HPDE6-E6E7 (cell line): ENCODE results near the gene ADAMTS16.

Experiments
- DNase-seq: peaks from one replicate; pipeline ENCODE4 v3.0.0; 2011; ENCODE audit warnings: missing footprints; ENCODE audit errors: extremely low spot score

The ADAMTS16 gene

GRCh38 chr5:5234912-5235311, 94.8 kb downstream of the ADAMTS16 start:
- no peak for DNase-seq

DNA sequence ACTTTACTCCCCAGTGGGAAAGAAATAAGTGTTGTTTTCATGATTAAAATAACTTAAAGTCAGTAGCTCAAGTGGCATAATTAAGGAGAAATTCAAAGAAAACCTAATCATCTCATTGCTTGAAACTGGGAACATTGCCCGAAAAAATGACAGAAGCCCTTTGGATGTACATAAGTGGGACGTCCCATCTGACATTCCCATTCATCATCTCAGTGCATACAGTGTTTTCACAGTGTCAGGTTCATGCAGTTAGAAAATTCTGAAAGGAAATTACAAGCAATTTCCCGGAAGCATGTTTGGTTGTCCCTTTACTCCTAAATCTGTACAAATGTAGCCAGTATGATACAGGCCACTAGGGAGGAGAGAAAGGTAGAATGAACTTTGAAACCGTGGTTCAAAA, 95.6 kb downstream of the ADAMTS16 start:
- DNase-seq = no peak

DNA sequence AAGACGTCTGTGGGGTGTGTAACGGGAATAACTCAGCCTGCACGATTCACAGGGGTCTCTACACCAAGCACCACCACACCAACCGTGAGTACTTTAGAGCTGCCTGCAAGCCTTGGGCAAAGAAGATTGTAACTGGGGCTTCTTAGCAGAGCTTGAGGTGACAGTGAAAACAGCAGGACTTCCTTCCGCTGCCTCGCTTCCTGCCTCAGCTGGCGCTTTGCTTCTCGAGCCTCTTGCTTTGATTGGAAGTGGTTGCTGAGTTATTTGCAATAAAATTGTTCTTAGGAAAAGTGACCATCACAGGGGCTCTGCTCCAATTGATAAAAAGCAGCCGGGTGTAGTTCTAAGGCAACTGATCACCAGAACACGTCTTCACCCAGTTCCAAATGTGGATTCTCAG, 99.1 kb downstream of the ADAMTS16 start:
- no peak for DNase-seq

DNA sequence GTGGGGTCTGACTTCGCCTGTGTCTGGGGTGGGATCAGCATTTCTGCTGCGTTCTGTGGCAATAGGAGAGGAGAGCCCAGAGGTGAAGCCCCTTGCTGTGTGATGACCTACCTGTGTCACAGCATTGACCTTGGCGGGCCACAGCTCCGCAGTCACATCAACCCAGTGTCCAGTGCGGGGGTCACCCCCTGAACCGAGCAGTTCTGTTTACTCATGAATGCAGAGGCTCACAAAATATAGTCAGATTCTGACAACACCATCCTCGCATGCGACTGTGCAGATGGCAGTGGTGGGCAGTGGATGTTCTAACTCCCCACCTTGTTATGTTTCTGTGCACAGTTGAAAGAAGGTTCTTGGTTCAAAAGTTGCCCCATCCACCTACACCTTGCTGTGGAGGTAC, 100.1 kb downstream of the ADAMTS16 start:
- DNase-seq = no peak

DNA sequence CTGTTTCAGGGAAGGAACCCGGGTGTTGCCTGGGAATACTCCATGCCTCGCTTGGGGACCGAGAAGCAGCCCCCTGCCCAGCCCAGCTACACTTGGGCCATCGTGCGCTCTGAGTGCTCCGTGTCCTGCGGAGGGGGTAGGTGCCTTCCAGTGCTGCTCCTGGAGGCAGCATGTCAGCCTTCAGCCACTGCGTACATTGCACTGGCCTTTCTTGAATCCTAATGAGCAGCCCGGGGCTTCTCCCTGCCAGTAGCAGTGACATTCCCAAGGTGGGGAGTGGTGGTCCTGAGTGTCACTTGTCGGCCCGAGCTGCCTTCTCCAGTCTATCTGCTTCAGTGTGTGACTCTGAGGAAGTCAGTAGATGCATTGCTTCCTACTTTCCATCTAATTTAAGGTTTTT, 101.9 kb downstream of the ADAMTS16 start:
- DNase-seq = no peak

- no peak for DNase-seq
Observed at GRCh38 chr5:5246736-5247135, 106.6 kb downstream of the ADAMTS16 start.

GRCh38 chr5:5250758-5251157, 110.6 kb downstream of the ADAMTS16 start:
- DNase-seq = no peak

- DNase-seq = no peak
Observed at GRCh38 chr5:5252106-5252505, 112.0 kb downstream of the ADAMTS16 start.

DNA sequence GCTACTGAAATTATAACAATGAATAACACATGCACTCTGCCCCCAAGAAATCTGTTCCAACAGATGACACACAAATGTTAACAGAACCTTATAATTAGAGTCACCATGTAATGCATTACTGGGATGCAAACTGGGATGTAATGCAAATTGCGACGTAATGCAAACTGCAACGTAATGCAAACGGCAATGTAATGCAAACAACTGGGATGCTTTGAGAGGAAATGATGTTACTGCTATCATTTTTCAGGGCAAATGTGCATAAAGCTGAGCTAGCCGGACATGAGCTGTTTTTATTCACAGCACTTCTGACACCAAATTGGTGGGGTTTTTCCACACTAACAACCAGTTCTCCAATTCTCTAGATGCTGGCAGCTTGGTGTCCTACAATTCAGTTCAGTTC, 117.2 kb downstream of the ADAMTS16 start:
- no peak for DNase-seq

DNA sequence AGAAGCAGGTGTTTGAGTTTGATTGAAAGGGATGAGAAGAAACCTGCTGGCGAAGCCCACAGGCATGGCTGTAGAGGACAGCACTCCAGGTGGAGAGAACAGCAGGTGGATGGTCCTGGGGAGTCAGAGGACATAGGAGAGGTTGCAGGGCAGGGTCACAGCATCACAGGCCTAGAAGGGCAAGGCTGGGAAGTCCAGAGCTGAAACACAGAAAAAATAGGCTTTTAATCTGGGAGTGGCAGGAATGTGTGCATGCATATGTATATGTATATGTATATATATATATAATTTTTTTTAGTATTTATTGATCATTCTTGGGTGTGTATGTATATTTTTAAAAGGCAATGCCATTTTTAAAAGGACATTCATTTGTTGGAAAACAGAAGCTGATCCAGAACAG, 118.4 kb downstream of the ADAMTS16 start:
- no peak for DNase-seq

DNA sequence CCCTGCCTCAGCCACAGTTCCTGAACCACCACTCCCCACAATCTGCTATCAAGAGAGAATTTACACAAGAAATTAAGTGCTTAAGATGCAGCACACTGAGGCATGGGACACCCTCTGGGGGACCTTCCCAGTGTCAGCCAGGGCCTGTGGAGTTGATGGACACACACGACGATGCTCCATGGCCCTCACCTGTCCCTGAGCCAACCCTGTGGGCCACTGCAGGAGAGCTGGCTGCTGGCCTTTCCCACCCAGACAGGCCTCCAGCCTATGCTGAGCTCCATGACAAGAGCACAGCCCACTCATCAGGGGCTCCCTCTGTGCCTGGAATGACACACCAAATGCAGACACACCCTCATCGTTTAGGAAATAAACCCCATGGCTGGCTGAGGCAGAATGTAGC, 124.6 kb downstream of the ADAMTS16 start:
- DNase-seq = no peak

DNA sequence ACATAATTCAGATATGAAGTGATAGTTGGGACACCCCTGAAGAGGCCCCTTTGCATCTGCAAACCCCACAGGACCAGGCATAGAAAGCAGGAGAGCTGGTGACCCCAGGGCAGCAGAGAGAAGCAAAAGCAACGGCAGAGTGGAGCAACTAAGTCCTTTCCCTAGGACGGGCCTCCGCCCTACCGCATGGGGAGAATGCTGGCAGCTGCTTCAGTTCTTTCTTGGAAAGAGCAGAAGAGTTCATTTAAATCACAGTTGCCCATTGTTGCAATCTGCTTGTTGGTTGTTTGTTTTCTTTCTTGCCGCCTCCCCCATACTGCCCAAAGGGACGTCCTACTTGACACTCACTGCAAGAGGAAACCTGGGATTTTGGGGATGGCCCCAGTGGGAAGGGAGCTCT, 126.2 kb downstream of the ADAMTS16 start:
- no peak for DNase-seq

DNA sequence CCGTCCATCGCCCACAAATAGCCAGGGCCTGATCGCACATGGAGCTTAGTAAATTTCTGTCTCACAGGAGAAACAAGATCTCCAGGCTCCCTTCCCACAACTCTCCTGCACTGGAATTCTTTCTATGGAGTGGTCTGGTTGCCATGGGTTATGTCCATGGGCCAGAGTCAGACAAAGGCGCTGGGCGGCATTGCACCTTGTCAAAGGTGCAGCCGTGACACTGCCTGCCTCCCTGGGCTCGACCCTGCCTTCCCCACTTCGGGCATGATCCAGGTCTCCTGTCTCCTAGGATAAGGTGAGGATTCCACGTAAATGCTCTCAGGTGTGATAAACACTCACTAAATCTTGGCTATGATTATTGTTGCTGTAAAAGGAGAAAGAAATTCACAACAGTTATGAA, 130.0 kb downstream of the ADAMTS16 start:
- DNase-seq = no peak

GRCh38 chr5:5270958-5271785, 131.0 kb downstream of the ADAMTS16 start:
- DNase-seq = peak; percentile 14

DNA sequence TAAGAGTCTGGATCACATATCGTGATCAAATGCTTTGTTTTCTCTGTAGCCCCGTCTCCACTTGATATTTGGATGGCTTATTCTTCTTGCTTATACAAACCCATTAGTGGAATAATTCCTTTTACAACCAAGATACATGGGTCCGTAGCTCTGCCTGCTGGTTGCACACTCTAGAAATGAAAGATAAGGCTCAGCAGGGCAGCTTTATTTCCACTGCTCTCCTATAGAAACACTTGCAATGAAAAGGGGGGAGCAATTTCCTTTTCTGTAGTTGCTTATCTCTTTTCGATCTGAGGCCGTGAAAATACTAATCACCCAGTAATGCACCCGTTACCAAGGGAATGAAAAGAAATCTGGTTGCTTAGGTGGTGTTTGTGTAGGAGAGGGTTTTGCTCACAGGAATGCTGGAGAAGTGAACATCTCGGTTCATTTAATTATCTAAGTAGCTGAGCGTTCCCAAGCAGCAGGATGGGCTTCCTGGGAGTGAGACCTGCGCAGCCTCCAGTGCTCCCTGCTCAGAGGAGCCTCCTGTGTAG, 131.7 kb downstream of the ADAMTS16 start:
- DNase-seq = no peak

GRCh38 chr5:5273398-5273797, 133.3 kb downstream of the ADAMTS16 start:
- no peak for DNase-seq

- DNase-seq = no peak
Observed at GRCh38 chr5:5273976-5274375, 133.8 kb downstream of the ADAMTS16 start.

- DNase-seq = no peak
Observed at GRCh38 chr5:5275211-5275610, 135.1 kb downstream of the ADAMTS16 start.

DNA sequence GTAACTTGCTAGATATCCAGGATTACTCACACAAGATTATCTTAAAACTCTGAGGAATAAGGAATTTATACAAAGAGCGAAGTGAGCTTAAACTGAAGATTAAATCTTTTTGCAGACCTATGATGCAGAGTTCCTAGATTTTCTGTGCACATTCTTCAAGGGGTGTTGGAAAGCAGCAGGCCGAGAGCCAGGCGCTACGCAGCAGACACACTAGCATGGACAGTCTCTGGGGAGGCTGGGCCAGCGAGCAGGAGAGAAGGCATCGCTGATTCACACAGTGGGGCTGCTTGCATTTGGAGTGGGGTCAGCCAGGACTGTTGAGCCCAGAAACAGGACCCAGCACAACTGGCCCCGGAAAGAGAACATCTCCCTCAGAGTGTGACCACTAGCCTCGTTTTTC, 136.3 kb downstream of the ADAMTS16 start:
- no peak for DNase-seq

DNA sequence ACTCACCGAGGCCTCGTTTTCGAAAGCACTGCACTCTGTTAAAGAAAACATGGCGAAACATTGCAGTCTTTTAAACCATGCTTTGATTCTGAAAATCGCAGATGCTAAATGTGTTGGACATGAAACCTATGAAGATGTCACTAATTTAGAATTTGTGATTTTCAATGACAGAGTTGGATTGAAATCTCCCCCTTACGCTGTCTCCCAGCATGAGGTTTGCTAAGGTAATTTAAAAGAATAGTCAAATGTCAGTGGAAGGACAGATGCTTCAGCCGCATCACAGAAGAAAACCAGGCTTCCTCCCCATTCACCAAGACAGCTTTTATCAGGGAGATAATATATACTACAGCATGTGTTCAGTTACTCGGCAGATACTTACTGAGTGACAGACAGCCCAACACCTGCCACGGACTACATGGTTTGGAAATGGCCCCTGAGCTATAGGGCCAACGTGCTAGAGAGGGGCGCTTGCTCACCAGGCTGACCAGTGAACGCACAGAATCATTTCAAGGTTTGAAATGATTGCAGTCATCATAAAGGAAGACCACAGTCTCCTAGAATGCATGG, 136.9 kb downstream of the ADAMTS16 start:
- DNase-seq = no peak

DNA sequence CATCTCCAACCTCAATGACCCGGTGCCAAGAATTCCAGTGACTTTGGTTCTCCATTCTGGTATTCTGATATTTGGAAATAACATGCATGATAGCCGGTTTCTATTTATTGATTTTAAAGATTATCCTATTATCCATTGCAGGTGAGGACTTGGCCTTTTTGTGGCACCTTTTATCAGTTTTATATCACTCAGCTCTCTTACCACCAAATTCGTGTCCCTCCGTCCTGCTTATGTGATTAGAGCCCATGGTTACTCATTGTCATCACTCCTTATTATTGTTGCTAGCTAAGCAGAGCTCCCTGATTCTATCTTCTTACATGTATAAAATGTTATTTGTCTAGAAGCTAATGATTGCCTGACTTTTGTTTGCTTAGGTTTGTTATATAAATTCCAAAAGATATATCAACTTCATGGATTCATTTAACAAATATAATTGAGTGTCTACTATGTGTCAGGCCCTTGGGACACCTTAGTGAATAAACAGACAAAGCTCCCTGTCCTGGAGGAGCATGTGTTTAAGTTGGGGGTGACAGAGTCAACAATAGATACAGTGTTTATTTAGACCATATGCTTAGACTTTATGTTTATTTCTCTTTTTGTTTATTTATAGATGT, 138.2 kb downstream of the ADAMTS16 start:
- DNase-seq = no peak

GRCh38 chr5:5278815-5279381, 138.8 kb downstream of the ADAMTS16 start:
- no peak for DNase-seq

- DNase-seq = no peak
Observed at GRCh38 chr5:5285906-5286305, 145.8 kb downstream of the ADAMTS16 start.
